ENCODE measurements around the gene IFT27. TPM values are rescaled to one million over a fixed set of nuclear protein-coding genes. Genes with fewer than 3 reads are reported as not detected.

IFT27 gene
- total RNA-seq, 4 donors from 2014 or later: 5.8 to 22.7 (median 12.9) TPM

- in situ Hi-C loops (cut with MboI; ENCODE audit: low pct_ligation_motif_present in 1 of 4, low pct_unique_long_range_greater_than_20kb in 1 of 4, low sequenced_read_pairs in 3 of 4): no loop called here
- WGBS, 2 donors (ENCODE audit: low coverage in 1 of 2): 92 to 94% methylated on average over 5 to 12 of the region's 13 CpGs
- TF ChIP-seq POLR2A (IDR thresholded peaks at IDR 0.05) (no peak), POLR2AphosphoS5 (IDR thresholded peaks at IDR 0.05) (no peak), CTCF (IDR thresholded peaks at IDR 0.05) (no peak), EP300 (IDR thresholded peaks at IDR 0.05; ENCODE audit: low read depth) (no peak)
- Histone ChIP-seq H3K27ac (no peak overlapping the region), H3K27me3 (peaks cover 17% of the 10 kb centered on the region), H3K36me3 (no peaks in the 10 kb centered on the region), H3K4me3 (no peak overlapping the region), H3K9me3 (no peaks in the 10 kb centered on the region), H3K4me1 (no peaks in the 10 kb centered on the region)
- DNase-seq: no peak
- intact Hi-C loops (cut with DNase I; ENCODE audit: low total_unique reads): no loop called here
Measured at GRCh38 chr22:36744791-36745190, 31.1 kb downstream of the IFT27 start.

- no peaks in the 10 kb centered on the region for H3K4me1 ChIP-seq
- WGBS, 2 donors (ENCODE audit: low coverage in 1 of 2): 48% methylated on average over 4 of the region's 4 CpGs; no CpG with 5 or more reads in 1 of the 2 donors
- H3K36me3 ChIP-seq: no peaks in the 10 kb centered on the region
- intact Hi-C loops (cut with DNase I; ENCODE audit: low total_unique reads) (no loop called here), in situ Hi-C loops (cut with MboI; ENCODE audit: low pct_ligation_motif_present in 1 of 4, low pct_unique_long_range_greater_than_20kb in 1 of 4, low sequenced_read_pairs in 3 of 4) (no loop called here)
- TF ChIP-seq POLR2AphosphoS5 (IDR thresholded peaks at IDR 0.05) (no peak), CTCF (IDR thresholded peaks at IDR 0.05) (no peak)
- H3K27ac ChIP-seq: no peak overlapping the region
- no peak for DNase-seq
- H3K9me3 ChIP-seq: no peaks in the 10 kb centered on the region
- H3K4me3 ChIP-seq: no peak overlapping the region
- H3K27me3 ChIP-seq: peaks cover 17% of the 10 kb centered on the region
Measured at GRCh38 chr22:36744413-36744765, 31.5 kb downstream of the IFT27 start.

- WGBS, 2 donors (ENCODE audit: low coverage in 1 of 2): 50 to 67% methylated on average over 2 to 19 of the region's 21 CpGs
- Histone ChIP-seq H3K4me3 (no peak overlapping the region), H3K27ac (no peak overlapping the region), H3K36me3 (no peaks in the 10 kb centered on the region), H3K4me1 (no peaks in the 10 kb centered on the region), H3K9me3 (no peaks in the 10 kb centered on the region), H3K27me3 (peaks cover 17% of the 10 kb centered on the region)
- intact Hi-C loops (cut with DNase I; ENCODE audit: low total_unique reads): no loop called here
- in situ Hi-C loops (cut with MboI; ENCODE audit: low pct_ligation_motif_present in 1 of 4, low pct_unique_long_range_greater_than_20kb in 1 of 4, low sequenced_read_pairs in 3 of 4): no loop called here
- TF ChIP-seq POLR2AphosphoS5 (IDR thresholded peaks at IDR 0.05): no peak
- no peak for TF ChIP-seq EP300 (IDR thresholded peaks at IDR 0.05; ENCODE audit: low read depth)
- no peak for TF ChIP-seq CTCF (IDR thresholded peaks at IDR 0.05)
- TF ChIP-seq POLR2A (IDR thresholded peaks at IDR 0.05): no peak
- DNase-seq: no peak
Measured at GRCh38 chr22:36743591-36744412, 32.1 kb downstream of the IFT27 start.

GRCh38 chr22:36743011-36743410 is 32.9 kb downstream of the IFT27 start:
- no peak for TF ChIP-seq POLR2AphosphoS5 (IDR thresholded peaks at IDR 0.05)
- no peak for TF ChIP-seq EP300 (IDR thresholded peaks at IDR 0.05; ENCODE audit: low read depth)
- TF ChIP-seq CTCF (IDR thresholded peaks at IDR 0.05): no peak
- no peak for TF ChIP-seq POLR2A (IDR thresholded peaks at IDR 0.05)
- intact Hi-C loops (cut with DNase I; ENCODE audit: low total_unique reads): no loop called here
- H3K27ac ChIP-seq: no peak overlapping the region
- H3K9me3 ChIP-seq: no peaks in the 10 kb centered on the region
- no peak for DNase-seq
- in situ Hi-C loops (cut with MboI; ENCODE audit: low pct_ligation_motif_present in 1 of 4, low pct_unique_long_range_greater_than_20kb in 1 of 4, low sequenced_read_pairs in 3 of 4): no loop called here
- H3K4me1 ChIP-seq: no peaks in the 10 kb centered on the region
- no peak overlapping the region for H3K4me3 ChIP-seq
- H3K27me3 ChIP-seq: peaks cover 17% of the 10 kb centered on the region
- H3K36me3 ChIP-seq: no peaks in the 10 kb centered on the region
- 77 to 86% methylated on average over 1 to 4 of the region's 4 CpGs for WGBS, 2 donors (ENCODE audit: low coverage in 1 of 2)

All from transverse colon (tissue), 4 donors.